Dermis blood vessel endothelial cell (primary cell): ENCODE results near the gene ATP8A2. TPM values are rescaled to one million over a fixed set of nuclear protein-coding genes. Genes with fewer than 3 reads are reported as not detected.

Experiments used
- DNase-seq: peaks from one replicate; pipeline ENCODE4 v3.0.0; 2010
- total RNA-seq: library from RNA; depleted of rRNA; stranded (reverse); fragments of >200 nt; gene quantifications from 2 replicates; pipeline ENCODE4 v1.2.3, GENCODE V29; 2014

The ATP8A2 gene
- total RNA-seq, 1 donor from 2014 or later = 0.17 TPM

- no peak for DNase-seq
These were observed 316.8 kb downstream of the ATP8A2 start for GRCh38 chr13:25688536-25688935.

- no peak for DNase-seq
These were observed 317.8 kb downstream of the ATP8A2 start for GRCh38 chr13:25689539-25689938.

GRCh38 chr13:25690582-25690981 is 318.8 kb downstream of the ATP8A2 start:
- DNase-seq = no peak

GRCh38 chr13:25691654-25692053 is 319.9 kb downstream of the ATP8A2 start:
- DNase-seq = no peak

GRCh38 chr13:25692099-25692498 is 320.3 kb downstream of the ATP8A2 start:
- DNase-seq = no peak

GRCh38 chr13:25699056-25699455 is 327.3 kb downstream of the ATP8A2 start:
- no peak for DNase-seq

GRCh38 chr13:25699600-25699999 is 327.8 kb downstream of the ATP8A2 start:
- no peak for DNase-seq

- no peak for DNase-seq
These were observed 329.5 kb downstream of the ATP8A2 start for GRCh38 chr13:25701304-25701703.

GRCh38 chr13:25702386-25702785 is 330.6 kb downstream of the ATP8A2 start:
- DNase-seq = no peak

- DNase-seq = no peak
These were observed 336.0 kb downstream of the ATP8A2 start for GRCh38 chr13:25707726-25708125.

GRCh38 chr13:25708268-25708667 is 336.5 kb downstream of the ATP8A2 start:
- DNase-seq = no peak

- no peak for DNase-seq
These were observed 337.3 kb downstream of the ATP8A2 start for GRCh38 chr13:25709088-25709487.

- no peak for DNase-seq
These were observed 344.0 kb downstream of the ATP8A2 start for GRCh38 chr13:25715760-25716159.

- no peak for DNase-seq
These were observed 346.0 kb downstream of the ATP8A2 start for GRCh38 chr13:25717666-25718197.

GRCh38 chr13:25719666-25720065 is 347.9 kb downstream of the ATP8A2 start:
- no peak for DNase-seq

- DNase-seq = no peak
These were observed 351.1 kb downstream of the ATP8A2 start for GRCh38 chr13:25722893-25723292.

- no peak for DNase-seq
These were observed 353.3 kb downstream of the ATP8A2 start for GRCh38 chr13:25725104-25725503.

- DNase-seq = no peak
These were observed 355.5 kb downstream of the ATP8A2 start for GRCh38 chr13:25727250-25727649.

GRCh38 chr13:25727810-25728209 is 356.0 kb downstream of the ATP8A2 start:
- DNase-seq = no peak

GRCh38 chr13:25729201-25729600 is 357.4 kb downstream of the ATP8A2 start:
- no peak for DNase-seq

GRCh38 chr13:25731037-25731436 is 359.3 kb downstream of the ATP8A2 start:
- DNase-seq = no peak

- DNase-seq = no peak
These were observed 359.8 kb downstream of the ATP8A2 start for GRCh38 chr13:25731536-25731935.

GRCh38 chr13:25732111-25732865 is 360.5 kb downstream of the ATP8A2 start:
- DNase-seq = no peak

- DNase-seq = no peak
These were observed 361.3 kb downstream of the ATP8A2 start for GRCh38 chr13:25733001-25733491.
